Right hindlimb (tissue), 1 donor: ENCODE measurements around the gene ARHGAP42.
"Not testable (repeated sequence)": the region's sequence is repeated elsewhere in the genome, so short reads cannot be mapped to it uniquely, and the experiment has no call there.

Experiments
- DNase-seq: peaks from one replicate; pipeline ENCODE4 v3.0.0-alpha.2; 2018

Gene ARHGAP42

GRCh38 chr11:100876815-100877520 lies 189.9 kb downstream of the ARHGAP42 start:
- DNase-seq: peak; percentile 21

- no peak for DNase-seq
Measured at GRCh38 chr11:100878474-100878873, 191.4 kb downstream of the ARHGAP42 start.

- no peak for DNase-seq
Measured at GRCh38 chr11:100882957-100883356, 195.9 kb downstream of the ARHGAP42 start.

- DNase-seq: no peak
Measured at GRCh38 chr11:100883830-100884229, 196.7 kb downstream of the ARHGAP42 start.

GRCh38 chr11:100887659-100888058 lies 200.6 kb downstream of the ARHGAP42 start:
- no peak for DNase-seq

- no peak for DNase-seq
Measured at GRCh38 chr11:100888836-100889235, 201.7 kb downstream of the ARHGAP42 start.

- no peak for DNase-seq
Measured at GRCh38 chr11:100889758-100890157, 202.7 kb downstream of the ARHGAP42 start.

GRCh38 chr11:100890789-100891188 lies 203.7 kb downstream of the ARHGAP42 start:
- no peak for DNase-seq

GRCh38 chr11:100892886-100893285 lies 205.8 kb downstream of the ARHGAP42 start:
- DNase-seq: no peak

- no peak for DNase-seq
Measured at GRCh38 chr11:100895449-100895848, 208.4 kb downstream of the ARHGAP42 start.

GRCh38 chr11:100895976-100896375 lies 208.9 kb downstream of the ARHGAP42 start:
- DNase-seq: not testable (repeated sequence)

- not testable (repeated sequence) for DNase-seq
Measured at GRCh38 chr11:100901471-100901870, 214.4 kb downstream of the ARHGAP42 start.

- DNase-seq: no peak
Measured at GRCh38 chr11:100902454-100903141, 215.5 kb downstream of the ARHGAP42 start.

GRCh38 chr11:100903284-100903683 lies 216.2 kb downstream of the ARHGAP42 start:
- no peak for DNase-seq

GRCh38 chr11:100905684-100906083 lies 218.6 kb downstream of the ARHGAP42 start:
- no peak for DNase-seq

GRCh38 chr11:100908746-100909145 lies 221.7 kb downstream of the ARHGAP42 start:
- no peak for DNase-seq

- no peak for DNase-seq
Measured at GRCh38 chr11:100910808-100911207, 223.7 kb downstream of the ARHGAP42 start.

- no peak for DNase-seq
Measured at GRCh38 chr11:100914415-100915110, 227.5 kb downstream of the ARHGAP42 start.

- no peak for DNase-seq
Measured at GRCh38 chr11:100918551-100919500, 231.7 kb downstream of the ARHGAP42 start.

- DNase-seq: no peak
Measured at GRCh38 chr11:100920593-100920992, 233.5 kb downstream of the ARHGAP42 start.

GRCh38 chr11:100922121-100922520 lies 235.0 kb downstream of the ARHGAP42 start:
- DNase-seq: no peak

- DNase-seq: no peak
Measured at GRCh38 chr11:100923555-100923954, 236.5 kb downstream of the ARHGAP42 start.

GRCh38 chr11:100925935-100926334 lies 238.8 kb downstream of the ARHGAP42 start:
- DNase-seq: no peak
